ENCODE results near the gene RENBP. TPM values are rescaled to one million over a fixed set of nuclear protein-coding genes. Genes with fewer than 3 reads are reported as not detected.

Gene RENBP
- total and polyA plus RNA-seq, 2 donors: 4.4 to 12.1 TPM

Small RNA genes lying within 50 kb of the gene (small RNA-seq; reads per million reads assigned to genes)
- not detected for gene MIR3202-1

Other genes with a start within 250 kb of the RENBP start
- 68.6 TPM for gene BCAP31, start 220.3 kb downstream of the RENBP start, total RNA-seq
- 239 TPM for gene BCAP31, start 220.3 kb downstream of the RENBP start, polyA plus RNA-seq
- 5.2 TPM for gene ABCD1, start 219.8 kb downstream of the RENBP start, total RNA-seq
- 19.0 TPM for gene ABCD1, start 219.8 kb downstream of the RENBP start, polyA plus RNA-seq
- 5.9 TPM for gene PLXNB3, start 180.4 kb downstream of the RENBP start, total RNA-seq
- 25.8 TPM for gene PLXNB3, start 180.4 kb downstream of the RENBP start, polyA plus RNA-seq
- 4.3 TPM for gene SRPK3, start 163.6 kb downstream of the RENBP start, total RNA-seq
- gene SRPK3, start 163.6 kb downstream of the RENBP start, polyA plus RNA-seq: 2.3 TPM
- gene IDH3G, start 150.3 kb downstream of the RENBP start, total RNA-seq: 21.0 TPM
- 67.4 TPM for gene IDH3G, start 150.3 kb downstream of the RENBP start, polyA plus RNA-seq
- 102 TPM for gene SSR4, start 150.0 kb downstream of the RENBP start, total RNA-seq
- gene SSR4, start 150.0 kb downstream of the RENBP start, polyA plus RNA-seq: 326 TPM
- 6.6 TPM for gene PDZD4, start 114.1 kb downstream of the RENBP start, total RNA-seq
- 28.0 TPM for gene PDZD4, start 114.1 kb downstream of the RENBP start, polyA plus RNA-seq
- 5.6 TPM for gene L1CAM, start 58.5 kb downstream of the RENBP start, total RNA-seq
- 12.7 TPM for gene L1CAM, start 58.5 kb downstream of the RENBP start, polyA plus RNA-seq
- gene AVPR2, start 40.0 kb downstream of the RENBP start, total RNA-seq: 0.53 TPM
- 7.7 TPM for gene AVPR2, start 40.0 kb downstream of the RENBP start, polyA plus RNA-seq
- gene ARHGAP4, start 18.4 kb downstream of the RENBP start, total RNA-seq: 11.6 TPM
- 28.4 TPM for gene ARHGAP4, start 18.4 kb downstream of the RENBP start, polyA plus RNA-seq
- gene NAA10, start 9.6 kb downstream of the RENBP start, total RNA-seq: 24.7 TPM
- 139 TPM for gene NAA10, start 9.6 kb downstream of the RENBP start, polyA plus RNA-seq
- gene HCFC1, start 27.2 kb upstream of the RENBP start, total RNA-seq: 15.4 TPM
- gene HCFC1, start 27.2 kb upstream of the RENBP start, polyA plus RNA-seq: 35.2 TPM
- 2.3 TPM for gene TMEM187, start 28.1 kb upstream of the RENBP start, total RNA-seq
- gene TMEM187, start 28.1 kb upstream of the RENBP start, polyA plus RNA-seq: 13.6 TPM
- 9.5 TPM for gene IRAK1, start 75.3 kb upstream of the RENBP start, total RNA-seq
- 67.2 TPM for gene IRAK1, start 75.3 kb upstream of the RENBP start, polyA plus RNA-seq
- gene MECP2, start 153.1 kb upstream of the RENBP start, total RNA-seq: 30.5 TPM
- gene MECP2, start 153.1 kb upstream of the RENBP start, polyA plus RNA-seq: 25.9 TPM
- not detected for gene OPN1LW, start 199.6 kb upstream of the RENBP start, total RNA-seq
- not detected for gene OPN1LW, start 199.6 kb upstream of the RENBP start, polyA plus RNA-seq
- gene OPN1MW, start 238.0 kb upstream of the RENBP start, total RNA-seq: not detected
- not detected for gene OPN1MW, start 238.0 kb upstream of the RENBP start, polyA plus RNA-seq

Measured in urinary bladder (tissue), 2 donors.